Measurements from ENCODE around the gene AKT3. TPM values are rescaled to one million over a fixed set of nuclear protein-coding genes. Genes with fewer than 3 reads are reported as not detected.
A peak's percentile ranks its signal among the peaks of the same experiment; 100 is the strongest.

AKT3 gene
- total and polyA plus RNA-seq, 8 donors, result 5.5 to 100 (median 13.8) TPM

DNA sequence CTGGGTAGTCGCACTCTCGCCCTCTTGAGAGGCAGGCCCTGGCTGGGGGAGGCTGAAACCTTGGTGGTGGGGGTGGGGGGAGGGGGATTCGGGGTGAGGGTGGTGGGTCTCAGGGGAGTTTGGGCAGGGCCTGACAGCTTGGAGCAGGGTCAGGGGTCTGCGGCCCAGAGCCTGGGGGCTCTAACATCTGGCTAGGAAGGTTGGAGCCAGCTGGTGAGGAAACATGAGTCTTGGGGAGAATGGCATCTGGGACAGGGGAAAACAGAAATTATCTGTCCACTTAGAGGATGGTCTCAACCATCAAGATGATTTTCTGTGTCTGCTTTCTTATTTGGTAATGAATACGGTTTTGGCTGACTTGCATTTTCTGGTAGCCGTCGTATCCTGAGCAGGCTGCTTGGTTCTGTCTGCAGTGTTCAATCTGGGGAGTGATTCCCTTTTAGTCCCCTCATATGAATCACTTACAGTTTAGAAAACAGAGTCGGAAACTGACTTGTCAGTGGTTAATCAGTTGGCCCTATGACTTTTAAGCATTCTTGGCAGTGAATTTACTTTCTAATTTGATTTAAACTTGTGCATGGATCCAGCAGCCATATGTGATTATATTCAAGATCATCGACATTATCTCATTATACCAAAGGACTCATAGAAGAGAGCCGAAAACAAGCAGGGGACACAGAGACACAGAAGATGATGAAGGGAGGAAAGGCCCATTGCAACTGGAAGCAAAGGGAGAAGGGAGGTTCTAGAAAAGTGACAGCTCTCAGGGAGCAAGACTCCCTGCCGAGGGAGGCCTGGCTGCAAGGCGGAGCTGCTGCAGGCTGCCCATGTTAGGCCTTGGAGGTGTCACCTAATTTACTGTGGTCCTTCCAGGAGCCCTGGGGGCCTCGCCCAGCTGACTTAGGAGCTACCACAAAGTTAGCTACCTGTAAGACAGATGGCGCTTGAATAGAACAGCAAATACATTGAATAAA, 356.6 kb downstream of the AKT3 start:
- TF ChIP-seq POLR2AphosphoS5 (IDR thresholded peaks at IDR 0.05) (no peak), EP300 (IDR thresholded peaks at IDR 0.05) (no peak), POLR2A (IDR thresholded peaks at IDR 0.05) (no peak)
- TF ChIP-seq, protein P1, sequence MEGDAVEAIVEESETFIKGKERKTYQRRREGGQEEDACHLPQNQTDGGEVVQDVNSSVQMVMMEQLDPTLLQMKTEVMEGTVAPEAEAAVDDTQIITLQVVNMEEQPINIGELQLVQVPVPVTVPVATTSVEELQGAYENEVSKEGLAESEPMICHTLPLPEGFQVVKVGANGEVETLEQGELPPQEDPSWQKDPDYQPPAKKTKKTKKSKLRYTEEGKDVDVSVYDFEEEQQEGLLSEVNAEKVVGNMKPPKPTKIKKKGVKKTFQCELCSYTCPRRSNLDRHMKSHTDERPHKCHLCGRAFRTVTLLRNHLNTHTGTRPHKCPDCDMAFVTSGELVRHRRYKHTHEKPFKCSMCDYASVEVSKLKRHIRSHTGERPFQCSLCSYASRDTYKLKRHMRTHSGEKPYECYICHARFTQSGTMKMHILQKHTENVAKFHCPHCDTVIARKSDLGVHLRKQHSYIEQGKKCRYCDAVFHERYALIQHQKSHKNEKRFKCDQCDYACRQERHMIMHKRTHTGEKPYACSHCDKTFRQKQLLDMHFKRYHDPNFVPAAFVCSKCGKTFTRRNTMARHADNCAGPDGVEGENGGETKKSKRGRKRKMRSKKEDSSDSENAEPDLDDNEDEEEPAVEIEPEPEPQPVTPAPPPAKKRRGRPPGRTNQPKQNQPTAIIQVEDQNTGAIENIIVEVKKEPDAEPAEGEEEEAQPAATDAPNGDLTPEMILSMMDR (IDR thresholded peaks at IDR 0.05), result no peak
- WGBS, 5 donors, result 79 to 92% (median 86%) methylated on average over 14 of the region's 14 CpGs
- H3K27me3 ChIP-seq, result no peaks in the 10 kb centered on the region
- intact Hi-C loops (cut with DNase I; ENCODE audit: low total_unique reads), result no loop called here
- H3K4me3 ChIP-seq, result no peak overlapping the region
- H3K36me3 ChIP-seq, result peaks cover 3 to 42% (median 33%) of the 10 kb centered on the region in 4 donors
- DNase-seq, result no peak
- no peaks in the 10 kb centered on the region for H3K9me3 ChIP-seq
- H3K4me1 ChIP-seq, result peaks cover 4 to 49% (median 14%) of the 10 kb centered on the region in 4 donors
- peak overlapping the region in 2 of 5 donors; percentile 12 to 26 for H3K27ac ChIP-seq

DNA sequence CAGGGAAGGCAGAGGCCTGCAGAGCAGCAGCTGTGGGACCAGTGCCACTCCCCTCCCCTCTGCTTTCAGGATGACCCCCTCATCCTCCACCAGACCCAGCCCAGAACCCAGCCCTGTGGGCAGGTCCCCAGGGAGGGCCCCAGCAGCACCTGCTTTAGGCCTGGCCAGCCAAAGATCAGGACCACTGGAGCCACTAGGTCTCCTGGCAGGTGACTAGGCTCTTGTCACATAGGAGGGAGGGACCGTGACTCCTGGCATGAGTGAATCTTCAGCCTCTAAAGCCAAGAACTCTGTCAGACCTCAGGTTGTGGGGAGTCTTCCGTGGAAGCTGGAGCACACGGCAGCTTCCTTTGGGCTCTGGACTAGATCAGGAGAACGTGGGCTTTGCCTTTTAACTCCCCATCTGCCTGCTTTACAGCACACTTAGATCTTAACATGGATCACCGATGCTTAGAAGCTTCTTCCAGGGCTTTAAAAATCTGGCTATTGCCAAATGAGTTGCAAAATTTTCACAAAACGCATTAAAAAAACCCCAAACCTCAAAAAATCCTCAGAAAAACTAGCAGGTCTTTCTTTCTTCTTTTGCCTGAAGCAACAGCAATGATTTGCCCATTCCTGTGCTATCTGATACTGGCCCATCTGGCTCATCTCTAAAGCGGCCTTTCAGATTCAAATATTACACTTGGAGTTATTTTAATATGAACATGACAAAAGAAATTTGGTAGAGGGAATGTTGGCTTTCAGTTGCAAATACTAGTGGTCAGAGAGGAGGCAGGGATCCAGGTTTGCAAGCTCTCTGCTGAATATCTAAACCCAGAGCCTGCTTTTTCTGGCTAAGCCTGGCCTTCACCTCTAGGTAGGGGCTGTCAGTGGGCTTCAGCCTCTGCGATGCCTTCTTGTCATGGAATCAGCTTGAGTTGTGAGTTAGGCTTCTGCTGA, 359.0 kb downstream of the AKT3 start:
- H3K27ac ChIP-seq, result peak overlapping the region in 3 of 5 donors; percentile 35 to 75 (median 50)
- peaks cover under 1 to 35% (median 8%) of the 10 kb centered on the region in 4 donors for H3K4me1 ChIP-seq
- H3K4me3 ChIP-seq, result no peak overlapping the region
- DNase-seq, result no peak
- TF ChIP-seq POLR2A (IDR thresholded peaks at IDR 0.05) (no peak), POLR2AphosphoS5 (IDR thresholded peaks at IDR 0.05) (no peak), EP300 (IDR thresholded peaks at IDR 0.05) (no peak)
- TF ChIP-seq, protein P1 (IDR thresholded peaks at IDR 0.05), result no peak
- no peaks in the 10 kb centered on the region for H3K27me3 ChIP-seq
- peaks cover 3 to 35% (median 24%) of the 10 kb centered on the region in 4 donors for H3K36me3 ChIP-seq
- 71 to 90% (median 82%) methylated on average over 8 of the region's 8 CpGs for WGBS, 5 donors
- H3K9me3 ChIP-seq, result no peaks in the 10 kb centered on the region
- intact Hi-C loops (cut with DNase I; ENCODE audit: low total_unique reads), result no loop called here

DNA sequence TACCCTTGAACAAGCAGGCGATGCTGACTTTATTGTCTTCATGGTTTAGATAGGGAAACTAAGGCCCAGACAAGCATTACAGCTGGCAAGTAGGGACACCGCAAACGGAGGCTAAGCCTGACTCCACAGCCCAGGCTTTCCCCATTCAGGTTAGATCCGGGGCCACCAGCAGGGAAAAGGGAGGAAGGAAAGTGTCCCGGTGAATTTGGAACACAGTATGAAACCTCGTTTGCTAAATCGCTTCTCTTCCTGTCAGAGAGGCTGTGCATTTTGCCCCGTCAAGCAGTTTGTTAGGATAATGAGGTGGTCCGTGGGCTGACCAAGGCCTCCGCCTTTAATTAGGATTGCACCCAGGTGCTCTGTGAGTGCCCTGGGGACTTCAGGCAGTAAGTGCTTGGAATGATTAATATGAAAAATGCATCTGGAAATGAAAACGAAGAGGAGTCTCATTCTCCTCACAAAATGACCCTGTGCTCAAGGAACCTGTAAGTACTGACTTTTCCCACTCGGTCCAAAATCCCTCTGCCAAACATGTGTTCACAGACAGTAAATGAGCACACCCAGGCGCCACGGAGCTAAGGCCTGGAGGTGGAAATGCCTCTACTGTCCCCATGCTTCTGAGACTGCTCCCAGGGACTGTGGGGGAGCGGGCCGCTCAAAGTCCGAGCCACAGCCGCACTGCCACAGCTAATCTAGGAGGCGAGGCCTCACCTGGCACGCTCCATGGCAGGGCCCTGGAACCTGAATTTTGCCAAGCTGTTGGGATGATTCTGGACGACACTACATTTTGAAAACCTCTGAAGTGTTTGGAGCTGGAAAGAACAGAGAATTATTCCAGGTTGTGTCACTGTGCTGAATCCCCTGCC, 360.1 kb downstream of the AKT3 start:
- Histone ChIP-seq H3K27ac (peak overlapping the region in 2 of 5 donors; percentile 35 to 75), H3K27me3 (no peaks in the 10 kb centered on the region), H3K4me3 (no peak overlapping the region), H3K9me3 (no peaks in the 10 kb centered on the region), H3K36me3 (peaks cover 3 to 29% (median 24%) of the 10 kb centered on the region in 4 donors), H3K4me1 (peaks cover 0 to 24% (median under 1%) of the 10 kb centered on the region in 4 donors)
- intact Hi-C loops (cut with DNase I; ENCODE audit: low total_unique reads), result no loop called here
- TF ChIP-seq POLR2A (IDR thresholded peaks at IDR 0.05) (no peak), POLR2AphosphoS5 (IDR thresholded peaks at IDR 0.05) (no peak), EP300 (IDR thresholded peaks at IDR 0.05) (no peak)
- TF ChIP-seq, protein P1 (IDR thresholded peaks at IDR 0.05), result no peak
- DNase-seq, result no peak
- WGBS, 5 donors, result 82 to 92% (median 88%) methylated on average over 14 to 21 of the region's 21 CpGs
